ENCODE results near the gene TRPC4. TPM values are rescaled to one million over a fixed set of nuclear protein-coding genes. Genes with fewer than 3 reads are reported as not detected.

TRPC4 gene
- total and polyA plus RNA-seq, 12 donors: 0.26 to 3.9 (median 1.0) TPM; not detected in 1

DNA sequence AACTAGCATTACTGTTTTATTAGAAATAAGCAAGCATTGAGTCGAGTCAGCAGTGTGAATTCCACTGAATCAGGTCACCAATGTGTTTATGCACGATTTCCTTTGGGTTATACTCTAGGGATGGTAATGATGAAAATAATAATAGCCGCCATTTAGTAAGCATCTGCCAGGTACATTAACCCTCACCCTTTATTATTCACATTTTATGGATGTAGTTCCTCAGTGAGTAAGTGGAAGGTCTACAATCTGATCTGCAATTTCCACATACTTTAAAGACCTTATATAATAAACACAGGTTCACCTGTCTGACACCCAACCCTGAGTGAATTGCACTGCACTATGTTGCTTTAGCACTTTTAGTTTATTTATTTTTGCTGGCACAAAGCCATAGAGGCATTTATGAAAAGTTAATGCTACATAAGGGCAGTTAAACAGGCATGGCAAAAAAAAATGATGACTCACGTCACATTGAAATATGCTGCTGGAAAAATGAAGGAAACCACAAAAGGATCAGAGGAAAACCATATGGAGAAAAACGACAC lies 122.4 kb downstream of the TRPC4 start:
- H3K9me3 ChIP-seq: no peaks in the 10 kb centered on the region
- TF ChIP-seq, protein P1, sequence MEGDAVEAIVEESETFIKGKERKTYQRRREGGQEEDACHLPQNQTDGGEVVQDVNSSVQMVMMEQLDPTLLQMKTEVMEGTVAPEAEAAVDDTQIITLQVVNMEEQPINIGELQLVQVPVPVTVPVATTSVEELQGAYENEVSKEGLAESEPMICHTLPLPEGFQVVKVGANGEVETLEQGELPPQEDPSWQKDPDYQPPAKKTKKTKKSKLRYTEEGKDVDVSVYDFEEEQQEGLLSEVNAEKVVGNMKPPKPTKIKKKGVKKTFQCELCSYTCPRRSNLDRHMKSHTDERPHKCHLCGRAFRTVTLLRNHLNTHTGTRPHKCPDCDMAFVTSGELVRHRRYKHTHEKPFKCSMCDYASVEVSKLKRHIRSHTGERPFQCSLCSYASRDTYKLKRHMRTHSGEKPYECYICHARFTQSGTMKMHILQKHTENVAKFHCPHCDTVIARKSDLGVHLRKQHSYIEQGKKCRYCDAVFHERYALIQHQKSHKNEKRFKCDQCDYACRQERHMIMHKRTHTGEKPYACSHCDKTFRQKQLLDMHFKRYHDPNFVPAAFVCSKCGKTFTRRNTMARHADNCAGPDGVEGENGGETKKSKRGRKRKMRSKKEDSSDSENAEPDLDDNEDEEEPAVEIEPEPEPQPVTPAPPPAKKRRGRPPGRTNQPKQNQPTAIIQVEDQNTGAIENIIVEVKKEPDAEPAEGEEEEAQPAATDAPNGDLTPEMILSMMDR (IDR thresholded peaks at IDR 0.05): no peak
- intact Hi-C loops (cut with DNase I): no loop called here

GRCh38 chr13:37741536-37741935 lies 128.0 kb downstream of the TRPC4 start:
- H3K4me3 ChIP-seq: no peak overlapping the region
- 80 to 84% methylated on average over 7 of the region's 7 CpGs for WGBS, 2 donors
- ATAC-seq: no peak
- no peaks in the 10 kb centered on the region for H3K27me3 ChIP-seq
- no peak overlapping the region for H3K27ac ChIP-seq
- H3K4me1 ChIP-seq: no peaks in the 10 kb centered on the region
- intact Hi-C loops (cut with DNase I): no loop called here
- TF ChIP-seq, protein P1 (IDR thresholded peaks at IDR 0.05): no peak
- no peak for DNase-seq
- no peaks in the 10 kb centered on the region for H3K9me3 ChIP-seq
- H3K36me3 ChIP-seq: no peaks in the 10 kb centered on the region

More for the DNA sequence above, 122.4 kb downstream of the TRPC4 start:
- DNase-seq (no peak), ATAC-seq (no peak)
- Histone ChIP-seq H3K4me1 (no peaks in the 10 kb centered on the region), H3K36me3 (no peaks in the 10 kb centered on the region), H3K27ac (no peak overlapping the region), H3K27me3 (no peaks in the 10 kb centered on the region), H3K4me3 (no peak overlapping the region)
- WGBS, 2 donors: 59 to 71% methylated on average over 5 of the region's 5 CpGs

DNA sequence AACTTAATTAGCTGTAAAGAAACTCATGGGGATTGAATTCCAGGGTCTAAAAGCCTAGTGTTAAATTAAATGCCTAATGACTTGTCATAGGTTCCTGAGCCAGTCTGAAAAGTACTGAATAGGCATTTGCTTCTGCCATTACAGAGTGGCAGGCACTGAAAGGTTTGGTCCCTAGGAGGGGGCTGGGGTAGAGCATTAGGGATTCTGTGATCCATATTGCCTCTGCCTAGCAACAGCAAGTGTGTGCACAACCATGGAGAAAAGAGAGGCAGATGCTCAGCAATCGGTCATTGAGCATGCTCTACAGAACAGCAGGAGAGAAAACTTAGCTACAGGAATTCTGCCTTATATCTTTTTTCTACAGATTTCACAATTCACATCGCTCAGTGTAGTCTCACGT lies 133.5 kb downstream of the TRPC4 start:
- DNase-seq (no peak), ATAC-seq (no peak)
- Histone ChIP-seq H3K27me3 (no peaks in the 10 kb centered on the region), H3K9me3 (no peaks in the 10 kb centered on the region), H3K36me3 (no peaks in the 10 kb centered on the region), H3K4me1 (no peaks in the 10 kb centered on the region), H3K27ac (no peak overlapping the region), H3K4me3 (no peak overlapping the region)
- intact Hi-C loops (cut with DNase I): no loop called here
- 85 to 93% methylated on average over 3 of the region's 3 CpGs for WGBS, 2 donors
- TF ChIP-seq, protein P1 (IDR thresholded peaks at IDR 0.05): no peak

GRCh38 chr13:37735293-37735692 lies 134.3 kb downstream of the TRPC4 start:
- H3K9me3 ChIP-seq: no peaks in the 10 kb centered on the region
- WGBS, 2 donors: 76 to 80% methylated on average over 4 of the region's 4 CpGs
- no peak overlapping the region for H3K4me3 ChIP-seq
- no peak overlapping the region for H3K27ac ChIP-seq
- H3K4me1 ChIP-seq: no peaks in the 10 kb centered on the region
- DNase-seq (no peak), ATAC-seq (no peak)
- H3K27me3 ChIP-seq: no peaks in the 10 kb centered on the region
- intact Hi-C loops (cut with DNase I): no loop called here
- TF ChIP-seq, protein P1 (IDR thresholded peaks at IDR 0.05): no peak
- H3K36me3 ChIP-seq: no peaks in the 10 kb centered on the region
